ENCODE data around the gene DEDD2. TPM values are rescaled to one million over a fixed set of nuclear protein-coding genes. Genes with fewer than 3 reads are reported as not detected.
A peak's percentile ranks its signal among the peaks of the same experiment; 100 is the strongest.

The DEDD2 gene
- polyA plus RNA-seq, 1 donor from 2014 or later = 69.9 TPM

DNA sequence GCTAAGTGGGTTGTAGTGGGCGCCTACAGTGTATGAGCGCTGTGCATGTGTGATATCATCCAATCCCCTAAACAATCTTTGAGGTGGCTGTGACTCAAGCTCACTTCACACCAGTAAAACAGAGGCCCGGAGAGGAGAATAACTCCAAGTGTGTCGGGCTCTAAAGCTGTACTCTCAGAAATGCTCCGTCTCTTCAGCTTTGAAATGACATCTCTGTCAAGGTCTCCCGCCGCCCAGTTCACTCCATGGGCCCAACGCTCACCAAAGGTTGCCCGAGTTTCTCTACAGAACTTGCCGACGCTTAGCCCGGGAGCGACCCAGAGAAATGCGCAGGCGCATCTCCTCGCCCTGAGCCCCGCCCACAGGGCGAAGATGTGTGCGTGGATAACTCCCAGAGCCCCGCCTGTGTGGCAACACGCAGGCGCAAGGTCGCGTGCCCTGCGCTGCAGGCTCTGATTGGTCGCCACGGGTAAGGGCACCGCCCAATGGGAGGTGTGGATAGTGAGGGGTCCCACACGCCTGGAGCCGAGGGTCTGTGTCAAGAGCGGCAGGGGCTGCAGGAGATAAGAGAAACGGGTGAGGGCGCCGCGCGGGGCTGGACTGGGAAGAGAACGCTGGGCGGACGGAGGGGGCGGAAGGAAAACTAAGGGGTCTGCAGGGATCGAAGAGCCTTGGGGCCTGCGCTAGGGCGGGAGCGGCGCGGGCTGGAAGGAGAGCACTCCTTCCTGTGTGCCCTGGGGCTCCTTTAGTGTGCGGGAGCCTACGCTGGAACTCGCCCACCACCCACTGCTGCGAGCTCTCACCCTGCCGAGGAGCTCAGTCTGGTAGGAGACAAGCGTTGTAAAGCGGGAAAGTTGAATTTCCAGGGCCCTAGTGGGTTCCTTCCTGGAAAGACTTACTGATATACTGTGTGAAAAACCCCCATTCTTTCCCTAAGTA, 2.6 kb upstream of the DEDD2 start, which contains the start of gene ZNF526:
Gene ZNF526, plus strand, starts transcription at position 501 of the 939 bp plus-strand sequence. CDS start 4,092 bp downstream, outside the sequence.
- H3K79me2 ChIP-seq (replicated peaks; ENCODE audit: insufficient read depth, low read length) = peaks cover 24% of the 10 kb centered on the region
- TF ChIP-seq RAD21 (conservative IDR thresholded peaks at IDR 0.05) (peak; percentile 74), TAF1 (IDR thresholded peaks at IDR 0.05; ENCODE audit: low read depth) (peak; percentile 67), MXI1 (conservative IDR thresholded peaks at IDR 0.05; ENCODE audit: poor library complexity, severe bottlenecking) (peak; percentile 96), EP300 (conservative IDR thresholded peaks at IDR 0.05; ENCODE audit: poor library complexity, severe bottlenecking) (peak; percentile 42), EZH2 (IDR thresholded peaks at IDR 0.05; ENCODE audit: borderline replicate concordance, insufficient read depth, low read length, poor library complexity, severe bottlenecking) (no peak), POLR2AphosphoS5 (IDR thresholded peaks at IDR 0.05) (peak; percentile 93), SMC3 (conservative IDR thresholded peaks at IDR 0.05; ENCODE audit: poor library complexity) (peak; percentile 82), REST (IDR thresholded peaks at IDR 0.05; ENCODE audit: borderline replicate concordance) (no peak)
- TF ChIP-seq, protein P1, sequence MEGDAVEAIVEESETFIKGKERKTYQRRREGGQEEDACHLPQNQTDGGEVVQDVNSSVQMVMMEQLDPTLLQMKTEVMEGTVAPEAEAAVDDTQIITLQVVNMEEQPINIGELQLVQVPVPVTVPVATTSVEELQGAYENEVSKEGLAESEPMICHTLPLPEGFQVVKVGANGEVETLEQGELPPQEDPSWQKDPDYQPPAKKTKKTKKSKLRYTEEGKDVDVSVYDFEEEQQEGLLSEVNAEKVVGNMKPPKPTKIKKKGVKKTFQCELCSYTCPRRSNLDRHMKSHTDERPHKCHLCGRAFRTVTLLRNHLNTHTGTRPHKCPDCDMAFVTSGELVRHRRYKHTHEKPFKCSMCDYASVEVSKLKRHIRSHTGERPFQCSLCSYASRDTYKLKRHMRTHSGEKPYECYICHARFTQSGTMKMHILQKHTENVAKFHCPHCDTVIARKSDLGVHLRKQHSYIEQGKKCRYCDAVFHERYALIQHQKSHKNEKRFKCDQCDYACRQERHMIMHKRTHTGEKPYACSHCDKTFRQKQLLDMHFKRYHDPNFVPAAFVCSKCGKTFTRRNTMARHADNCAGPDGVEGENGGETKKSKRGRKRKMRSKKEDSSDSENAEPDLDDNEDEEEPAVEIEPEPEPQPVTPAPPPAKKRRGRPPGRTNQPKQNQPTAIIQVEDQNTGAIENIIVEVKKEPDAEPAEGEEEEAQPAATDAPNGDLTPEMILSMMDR (IDR thresholded peaks at IDR 0.05; ENCODE audit: poor library complexity, severe bottlenecking) = peak; percentile 81
- H3K9me2 ChIP-seq (ENCODE audit: insufficient read depth, low read length) = no peaks in the 10 kb centered on the region
- H3K36me3 ChIP-seq (ENCODE audit: insufficient read depth, low read length) = no peaks in the 10 kb centered on the region
- peak within 1 kb of the TSS; percentile 74 for H3K27ac ChIP-seq (ENCODE audit: low read length)
- H3K9ac ChIP-seq (ENCODE audit: low read length) = peak within 1 kb of the TSS; percentile 76
- peaks cover 7% of the 10 kb centered on the region for H3F3A ChIP-seq (ENCODE audit: insufficient read depth, low read length, poor library complexity, severe bottlenecking)
- peaks cover 8% of the 10 kb centered on the region for H4K20me1 ChIP-seq (ENCODE audit: insufficient read depth)
- H3K4me2 ChIP-seq (ENCODE audit: low read length) = peak within 1 kb of the TSS; percentile 98
- no peaks in the 10 kb centered on the region for H3K27me3 ChIP-seq (ENCODE audit: insufficient read depth, low read depth, low read length)
- peak within 1 kb of the TSS; percentile 84 for H3K4me3 ChIP-seq (ENCODE audit: low read length)
- peak within 1 kb of the TSS; percentile 53 for H2AFZ ChIP-seq (ENCODE audit: low read depth, low read length)
- no peaks in the 10 kb centered on the region for H3K9me3 ChIP-seq (ENCODE audit: low read length)

GRCh38 chr19:42216653-42217519, 591 bp downstream of the DEDD2 start:
- H3K27ac ChIP-seq (ENCODE audit: low read length) = peak overlapping the region; percentile 77
- no peaks in the 10 kb centered on the region for H3K9me2 ChIP-seq (ENCODE audit: insufficient read depth, low read length)
- no peaks in the 10 kb centered on the region for H3K27me3 ChIP-seq (ENCODE audit: insufficient read depth, low read depth, low read length)
- no peaks in the 10 kb centered on the region for H3K9me3 ChIP-seq (ENCODE audit: low read length)
- H3K36me3 ChIP-seq (ENCODE audit: insufficient read depth, low read length) = no peaks in the 10 kb centered on the region
- H3K9ac ChIP-seq (ENCODE audit: low read length) = peak overlapping the region; percentile 90
- peak overlapping the region; percentile 89 for H2AFZ ChIP-seq (ENCODE audit: low read depth, low read length)
- H3K4me2 ChIP-seq (ENCODE audit: low read length) = peak overlapping the region; percentile 91
- H4K20me1 ChIP-seq (ENCODE audit: insufficient read depth) = peaks cover 8% of the 10 kb centered on the region
- H3F3A ChIP-seq (ENCODE audit: insufficient read depth, low read length, poor library complexity, severe bottlenecking) = peaks cover 7% of the 10 kb centered on the region
- TF ChIP-seq SMC3 (conservative IDR thresholded peaks at IDR 0.05; ENCODE audit: poor library complexity) (peak; percentile 37), TAF1 (IDR thresholded peaks at IDR 0.05; ENCODE audit: low read depth) (no peak), RAD21 (conservative IDR thresholded peaks at IDR 0.05) (peak; percentile 21)
- peaks cover 42% of the 10 kb centered on the region for H3K79me2 ChIP-seq (replicated peaks; ENCODE audit: insufficient read depth, low read length)
- H3K4me3 ChIP-seq (ENCODE audit: low read length) = peak overlapping the region; percentile 97
